Astrocyte (in vitro differentiated cells and primary cell): Measurements from ENCODE around the gene CAVIN2. TPM values are rescaled to one million over a fixed set of nuclear protein-coding genes. Genes with fewer than 3 reads are reported as not detected.
A peak's percentile ranks its signal among the peaks of the same experiment; 100 is the strongest.

Experiments used
- DNase-seq: peaks from one replicate; pipeline ENCODE4 v3.0.0-alpha.2; 2010; ENCODE audit warnings: low read depth
- FAIRE-seq: peaks from 2 replicates; lab custom pipeline; 2011; peaks lifted over from hg19 to GRCh38; lab: Jason Lieb, UNC
- H2AFZ ChIP-seq: 2 replicates; pipeline ENCODE4 v1.6.0; 2012; ENCODE audit warnings: low read depth, low read length, inconsistent platforms
- H3K27ac ChIP-seq: 2 replicates; pipeline ENCODE4 v1.5.1; 2011; ENCODE audit warnings: low read depth, low read length, inconsistent platforms
- H3K27me3 ChIP-seq: 2 replicates; pipeline ENCODE4 v1.6.0; 2011; ENCODE audit warnings: low read length, inconsistent platforms; ENCODE audit not compliant: insufficient read depth
- H3K36me3 ChIP-seq: 2 replicates; pipeline ENCODE4 v1.5.1; 2011; ENCODE audit warnings: low read length, inconsistent platforms; ENCODE audit not compliant: insufficient read depth
- H3K4me1 ChIP-seq: 2 replicates; pipeline ENCODE4 v1.5.1; 2011; ENCODE audit warnings: low read length, inconsistent platforms; ENCODE audit not compliant: insufficient read depth
- H3K4me2 ChIP-seq: 2 replicates; pipeline ENCODE4 v1.6.0; 2012; ENCODE audit warnings: low read length, inconsistent platforms
- H3K4me3 ChIP-seq: 2 replicates; pipeline ENCODE4 v1.5.1; 2011; ENCODE audit warnings: low read depth, mild to moderate bottlenecking, low read length, inconsistent platforms; ENCODE audit not compliant: insufficient read depth
- H3K79me2 ChIP-seq: 2 replicates; pipeline ENCODE4 v1.6.0; 2012; ENCODE audit warnings: mild to moderate bottlenecking, low read length, inconsistent platforms; ENCODE audit not compliant: insufficient read depth
- H3K9ac ChIP-seq: 2 replicates; pipeline ENCODE4 v1.6.0; 2012; ENCODE audit warnings: mild to moderate bottlenecking, low read length, inconsistent platforms
- H3K9me3 ChIP-seq: 2 replicates; pipeline ENCODE4 v1.5.1; 2012; ENCODE audit warnings: low read depth, mild to moderate bottlenecking, low read length, inconsistent platforms; ENCODE audit not compliant: insufficient read depth
- H4K20me1 ChIP-seq: 2 replicates; pipeline ENCODE4 v1.6.0; 2012; ENCODE audit warnings: low read length, inconsistent platforms; ENCODE audit not compliant: insufficient read depth
- H3K27ac Mint-ChIP-seq: one replicate; pipeline ENCODE4 v1.8.0; 2021; ENCODE audit warnings: mild to moderate bottlenecking, mixed read lengths; ENCODE audit not compliant: unreplicated experiment
- H3K27me3 Mint-ChIP-seq: one replicate; pipeline ENCODE4 v1.8.0; 2021; ENCODE audit warnings: low read depth, mixed read lengths; ENCODE audit not compliant: unreplicated experiment
- H3K36me3 Mint-ChIP-seq: one replicate; pipeline ENCODE4 v1.8.0; 2021; ENCODE audit warnings: low read depth, mixed read lengths; ENCODE audit not compliant: unreplicated experiment
- H3K4me1 Mint-ChIP-seq: one replicate; pipeline ENCODE4 v1.8.0; 2021; ENCODE audit warnings: low read depth, mixed read lengths; ENCODE audit not compliant: unreplicated experiment
- H3K4me3 Mint-ChIP-seq: one replicate; pipeline ENCODE4 v1.8.0; 2021; ENCODE audit warnings: mild to moderate bottlenecking, moderate library complexity, mixed read lengths; ENCODE audit not compliant: unreplicated experiment
- H3K9me3 Mint-ChIP-seq: one replicate; pipeline ENCODE4 v1.8.0; 2021; ENCODE audit warnings: mild to moderate bottlenecking, mixed read lengths; ENCODE audit not compliant: unreplicated experiment
- CTCF ChIP-seq: IDR thresholded peaks from 2 replicates; pipeline ENCODE4 v1.5.1; 2011; ENCODE audit warnings: low read depth, mild to moderate bottlenecking, inconsistent platforms, low read length, moderate library complexity; ENCODE audit not compliant: insufficient read depth
- EZH2 ChIP-seq: IDR thresholded peaks from 2 replicates; pipeline ENCODE4 v1.6.1; 2012; ENCODE audit warnings: mild to moderate bottlenecking, low read length, inconsistent platforms; ENCODE audit not compliant: insufficient read depth
- total RNA-seq: library from RNA; stranded (reverse); gene quantifications from 2 replicates; pipeline ENCODE4 v1.2.1, GENCODE V29; 2021

Gene CAVIN2
- total RNA-seq, 1 donor from 2014 or later = 2.8 TPM

DNA sequence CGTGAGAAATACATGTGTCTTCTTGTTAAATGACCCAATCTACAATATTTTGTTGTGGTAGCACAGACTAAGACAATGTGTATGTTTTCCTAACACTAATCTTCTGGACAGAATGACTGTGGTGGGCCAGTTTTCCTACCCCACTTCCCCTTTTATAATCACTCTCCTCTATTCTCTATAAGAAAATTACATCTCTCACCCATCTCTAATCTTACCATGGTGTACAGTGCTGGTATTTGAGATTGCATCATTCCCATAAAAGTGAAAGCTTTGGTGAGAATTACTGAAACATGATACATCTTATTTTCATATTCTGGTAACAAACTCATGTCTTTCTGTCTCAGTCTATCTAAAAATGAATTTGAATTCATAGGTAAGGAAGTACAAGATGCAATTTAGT, 40.5 kb downstream of the CAVIN2 start:
- no peaks in the 10 kb centered on the region for H4K20me1 ChIP-seq
- Mint-ChIP-seq H3K9me3 (no peaks in the 10 kb centered on the region), H3K4me1 (peaks cover 4% of the 10 kb centered on the region), H3K36me3 (no peaks in the 10 kb centered on the region), H3K27me3 (peaks cover 2% of the 10 kb centered on the region), H3K4me3 (no peak overlapping the region), H3K27ac (no peak overlapping the region)
- TF ChIP-seq CTCF = no peak
- TF ChIP-seq EZH2 = no peak
- no peak overlapping the region for H3K4me3 ChIP-seq
- no peak overlapping the region for H3K4me2 ChIP-seq
- H3K27me3 ChIP-seq = no peaks in the 10 kb centered on the region
- H3K79me2 ChIP-seq = no peaks in the 10 kb centered on the region
- no peak overlapping the region for H2AFZ ChIP-seq
- H3K27ac ChIP-seq = no peak overlapping the region
- no peaks in the 10 kb centered on the region for H3K9me3 ChIP-seq
- DNase-seq (no peak), FAIRE-seq (no peak)
- H3K36me3 ChIP-seq = no peaks in the 10 kb centered on the region
- H3K4me1 ChIP-seq = no peaks in the 10 kb centered on the region
- no peak overlapping the region for H3K9ac ChIP-seq

DNA sequence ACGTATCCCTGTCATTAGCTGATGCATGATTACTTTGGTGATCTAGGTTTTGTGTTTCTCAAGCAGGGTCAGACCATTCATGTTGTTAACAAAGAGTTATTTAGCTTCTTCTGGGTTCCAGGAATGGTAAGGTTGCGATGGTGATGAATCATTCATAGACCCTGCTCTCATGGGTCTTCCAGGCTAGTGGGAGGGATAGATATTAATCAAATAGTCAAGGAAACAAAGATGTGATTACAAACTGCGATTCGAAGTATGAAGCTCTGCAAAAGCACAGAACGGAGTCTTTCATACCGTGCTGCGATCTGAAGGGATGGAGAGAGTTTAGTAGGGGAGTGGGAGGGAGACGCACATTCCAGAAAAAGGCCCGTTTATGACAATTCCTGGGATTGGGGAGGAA, 42.1 kb downstream of the CAVIN2 start:
- Histone ChIP-seq H2AFZ (no peak overlapping the region), H4K20me1 (no peaks in the 10 kb centered on the region), H3K79me2 (no peaks in the 10 kb centered on the region), H3K4me2 (peak overlapping the region; percentile 30), H3K9me3 (no peaks in the 10 kb centered on the region), H3K36me3 (no peaks in the 10 kb centered on the region), H3K4me3 (no peak overlapping the region), H3K9ac (no peak overlapping the region), H3K4me1 (no peaks in the 10 kb centered on the region), H3K27me3 (no peaks in the 10 kb centered on the region), H3K27ac (no peak overlapping the region)
- DNase-seq (peak; percentile 84), FAIRE-seq (no peak)
- no peak overlapping the region for H3K4me3 Mint-ChIP-seq
- no peak for TF ChIP-seq EZH2
- TF ChIP-seq CTCF = no peak
- H3K27me3 Mint-ChIP-seq = peaks cover 2% of the 10 kb centered on the region
- H3K4me1 Mint-ChIP-seq = peaks cover 4% of the 10 kb centered on the region
- H3K9me3 Mint-ChIP-seq = no peaks in the 10 kb centered on the region
- no peak overlapping the region for H3K27ac Mint-ChIP-seq
- H3K36me3 Mint-ChIP-seq = no peaks in the 10 kb centered on the region

DNA sequence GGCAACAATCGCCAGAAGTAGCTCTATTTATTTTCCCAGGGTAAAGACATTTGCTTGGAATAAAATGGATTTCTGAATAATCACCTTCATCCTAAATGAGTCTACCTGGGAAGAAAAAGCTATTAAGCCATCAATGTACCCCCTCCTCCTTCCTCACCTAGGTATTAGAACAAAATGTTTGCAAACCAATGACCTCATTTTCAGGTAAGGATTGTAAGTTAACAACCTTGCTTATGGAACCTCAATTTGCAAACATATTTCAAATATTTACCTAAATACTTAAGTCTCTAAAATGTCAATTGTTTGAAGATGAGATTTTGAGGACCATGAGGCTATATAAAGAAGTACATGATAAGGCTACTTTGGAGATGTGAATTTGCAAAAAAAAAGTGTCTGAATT, 43.9 kb downstream of the CAVIN2 start:
- H2AFZ ChIP-seq = no peak overlapping the region
- no peak overlapping the region for H3K9ac ChIP-seq
- H3K27me3 Mint-ChIP-seq = peaks cover 2% of the 10 kb centered on the region
- H3K27ac ChIP-seq = no peak overlapping the region
- H3K4me1 ChIP-seq = no peaks in the 10 kb centered on the region
- H3K36me3 ChIP-seq = no peaks in the 10 kb centered on the region
- no peaks in the 10 kb centered on the region for H3K79me2 ChIP-seq
- no peaks in the 10 kb centered on the region for H4K20me1 ChIP-seq
- no peaks in the 10 kb centered on the region for H3K27me3 ChIP-seq
- TF ChIP-seq EZH2 (no peak), CTCF (no peak)
- H3K4me3 Mint-ChIP-seq = no peak overlapping the region
- H3K9me3 Mint-ChIP-seq = no peaks in the 10 kb centered on the region
- no peak overlapping the region for H3K4me2 ChIP-seq
- H3K9me3 ChIP-seq = no peaks in the 10 kb centered on the region
- no peak overlapping the region for H3K4me3 ChIP-seq
- peaks cover 4% of the 10 kb centered on the region for H3K4me1 Mint-ChIP-seq
- H3K36me3 Mint-ChIP-seq = no peaks in the 10 kb centered on the region
- FAIRE-seq (no peak), DNase-seq (no peak)
- no peak overlapping the region for H3K27ac Mint-ChIP-seq
